Retinal pigment epithelial cell (primary cell): ENCODE results near the gene AOPEP.

Experiments used
- DNase-seq: peaks from one replicate; pipeline ENCODE4 v3.0.0-alpha.2; 2010; ENCODE audit warnings: low read depth
- H3K4me3 ChIP-seq: 2 replicates; pipeline ENCODE4 v1.5.1; 2011; ENCODE audit warnings: mild to moderate bottlenecking, low read length, control low read depth, moderate library complexity
- TF ChIP-seq, protein P1 (sequence below): conservative IDR thresholded peaks from 2 replicates; pipeline ENCODE4 v1.5.1; 2011; ENCODE audit warnings: low read depth, low read length, control low read depth, inconsistent platforms

The AOPEP gene

DNA sequence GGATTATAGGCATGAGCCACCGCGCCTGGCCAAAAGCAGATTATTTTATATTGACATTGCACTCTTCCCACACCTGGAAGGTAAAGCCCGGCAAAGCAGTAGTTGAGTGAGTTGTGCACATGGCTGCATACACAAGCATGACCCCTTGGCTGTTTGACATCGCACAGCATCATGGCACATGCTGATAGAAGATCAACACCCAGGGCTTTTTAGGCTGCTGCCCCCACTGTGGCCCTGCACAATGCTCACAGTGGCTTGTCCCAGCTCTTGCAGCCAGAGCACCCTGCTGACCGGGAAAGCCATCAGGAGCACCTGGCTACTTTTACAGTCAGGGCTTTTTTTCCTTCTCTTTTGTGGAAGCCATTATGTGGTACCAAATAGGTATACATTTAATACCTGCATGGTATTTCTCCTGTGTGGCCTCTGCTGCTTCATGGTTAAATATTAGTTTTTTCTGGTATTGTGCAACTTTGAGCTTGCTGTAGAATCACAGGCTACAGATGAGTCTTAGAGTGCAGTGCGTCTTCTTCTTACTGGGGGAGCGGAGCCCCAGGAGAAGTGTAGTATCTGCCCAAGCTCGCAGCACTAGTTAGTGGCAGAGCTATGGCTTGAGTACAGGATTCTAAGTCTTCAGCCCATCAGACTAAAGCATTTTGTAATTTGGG lies 264.5 kb downstream of the AOPEP start:
- DNase-seq, result no peak

DNA sequence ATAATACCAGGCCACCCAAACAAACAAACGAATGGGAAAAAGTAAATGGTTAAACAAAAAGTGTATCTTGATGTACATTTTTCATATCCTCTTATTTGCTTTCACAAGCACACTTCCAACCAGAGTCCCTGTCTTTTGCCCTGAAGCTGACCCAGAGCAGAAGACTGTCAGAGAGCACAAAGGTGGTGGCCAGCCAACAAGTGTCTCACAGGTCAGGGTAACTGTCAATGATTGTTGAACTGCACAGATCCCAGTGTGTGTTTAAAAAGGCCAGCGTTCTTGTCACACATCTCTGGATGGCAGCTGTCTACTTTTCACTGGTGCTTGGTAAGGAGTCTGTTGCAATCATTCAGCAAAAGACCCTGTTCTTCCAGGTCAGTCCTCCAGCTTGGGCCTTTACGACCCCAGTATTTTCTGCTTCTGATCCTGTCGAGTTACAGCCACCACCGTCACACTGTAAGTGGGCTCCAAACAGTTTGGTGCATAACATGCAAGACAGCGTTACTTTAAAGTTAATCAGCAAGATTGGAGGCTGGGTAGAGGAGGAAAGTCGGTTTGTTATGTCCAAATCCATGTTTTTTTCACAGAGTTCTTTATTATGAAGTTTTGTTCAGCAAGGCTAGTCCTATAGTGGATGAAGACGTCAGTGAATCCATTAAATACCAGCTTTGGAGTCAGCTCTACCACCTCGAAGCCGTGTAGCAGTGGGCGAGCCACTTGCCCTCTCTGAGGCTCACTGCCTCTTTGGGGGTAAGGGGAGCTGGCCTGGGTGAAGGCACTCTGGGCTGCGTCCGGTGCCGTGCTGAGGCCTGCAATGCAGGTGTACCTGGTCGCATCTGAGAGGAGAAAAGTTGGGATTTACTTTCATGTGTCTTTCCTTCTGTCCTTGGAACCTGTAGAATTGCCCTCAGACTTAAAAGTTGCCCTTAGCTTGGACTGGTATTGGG lies 265.7 kb downstream of the AOPEP start:
- no peak for DNase-seq
- TF ChIP-seq, protein P1, sequence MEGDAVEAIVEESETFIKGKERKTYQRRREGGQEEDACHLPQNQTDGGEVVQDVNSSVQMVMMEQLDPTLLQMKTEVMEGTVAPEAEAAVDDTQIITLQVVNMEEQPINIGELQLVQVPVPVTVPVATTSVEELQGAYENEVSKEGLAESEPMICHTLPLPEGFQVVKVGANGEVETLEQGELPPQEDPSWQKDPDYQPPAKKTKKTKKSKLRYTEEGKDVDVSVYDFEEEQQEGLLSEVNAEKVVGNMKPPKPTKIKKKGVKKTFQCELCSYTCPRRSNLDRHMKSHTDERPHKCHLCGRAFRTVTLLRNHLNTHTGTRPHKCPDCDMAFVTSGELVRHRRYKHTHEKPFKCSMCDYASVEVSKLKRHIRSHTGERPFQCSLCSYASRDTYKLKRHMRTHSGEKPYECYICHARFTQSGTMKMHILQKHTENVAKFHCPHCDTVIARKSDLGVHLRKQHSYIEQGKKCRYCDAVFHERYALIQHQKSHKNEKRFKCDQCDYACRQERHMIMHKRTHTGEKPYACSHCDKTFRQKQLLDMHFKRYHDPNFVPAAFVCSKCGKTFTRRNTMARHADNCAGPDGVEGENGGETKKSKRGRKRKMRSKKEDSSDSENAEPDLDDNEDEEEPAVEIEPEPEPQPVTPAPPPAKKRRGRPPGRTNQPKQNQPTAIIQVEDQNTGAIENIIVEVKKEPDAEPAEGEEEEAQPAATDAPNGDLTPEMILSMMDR, result no peak
- H3K4me3 ChIP-seq, result no peak overlapping the region

More for the DNA sequence above, 264.5 kb downstream of the AOPEP start:
- TF ChIP-seq, protein P1, result no peak
- no peak overlapping the region for H3K4me3 ChIP-seq

DNA sequence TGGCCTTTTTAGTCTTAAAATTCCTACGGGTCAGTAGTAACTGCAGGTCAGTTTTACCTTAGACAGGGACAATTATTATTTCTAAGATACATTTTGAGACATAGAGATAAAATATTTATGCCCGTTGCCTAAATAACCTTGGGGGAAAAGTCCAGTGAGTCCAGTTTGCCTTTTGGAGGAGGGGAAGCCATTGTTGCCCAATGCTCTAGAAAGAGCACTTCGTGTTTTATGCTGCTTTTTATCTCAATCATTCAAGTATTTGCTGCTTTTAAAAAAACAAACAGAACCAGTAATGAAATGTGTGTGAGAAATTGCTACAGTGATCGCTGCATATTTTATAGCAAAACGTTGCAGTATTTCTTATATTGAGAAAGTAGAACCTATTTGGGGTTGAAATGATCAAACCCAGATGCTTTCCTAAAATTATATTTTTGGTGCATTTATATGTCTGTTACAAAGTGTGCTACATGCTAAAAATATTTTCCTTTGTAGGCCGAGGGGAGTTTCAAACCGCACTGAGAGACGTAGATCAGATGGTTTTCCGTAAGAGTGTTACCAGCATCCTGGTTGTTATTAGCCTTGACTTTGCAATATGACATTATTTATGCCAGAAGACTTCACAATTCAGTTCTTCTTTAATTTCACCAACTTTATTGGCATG lies 266.8 kb downstream of the AOPEP start:
- TF ChIP-seq, protein P1, result no peak

DNA sequence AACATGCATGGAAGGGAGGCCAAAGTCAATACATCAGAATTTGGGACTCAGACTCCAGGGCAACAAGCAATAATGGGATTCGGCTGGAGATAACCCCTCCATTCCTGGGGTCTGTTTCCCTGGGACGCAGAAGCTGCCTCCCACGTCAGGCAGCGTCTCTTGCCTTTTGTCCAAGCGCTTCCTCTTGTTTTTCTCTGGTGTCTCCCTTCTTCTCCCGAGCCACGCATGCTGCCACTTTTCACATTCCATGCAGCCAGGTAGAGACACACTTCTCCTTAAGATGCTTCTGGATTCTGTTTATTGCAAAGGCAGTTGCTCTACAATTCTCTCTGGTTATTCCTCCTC lies 267.3 kb downstream of the AOPEP start:
- TF ChIP-seq, protein P1, result no peak
- no peak for DNase-seq
- H3K4me3 ChIP-seq, result no peak overlapping the region

More for the DNA sequence above, 266.8 kb downstream of the AOPEP start:
- DNase-seq, result no peak
- no peak overlapping the region for H3K4me3 ChIP-seq

DNA sequence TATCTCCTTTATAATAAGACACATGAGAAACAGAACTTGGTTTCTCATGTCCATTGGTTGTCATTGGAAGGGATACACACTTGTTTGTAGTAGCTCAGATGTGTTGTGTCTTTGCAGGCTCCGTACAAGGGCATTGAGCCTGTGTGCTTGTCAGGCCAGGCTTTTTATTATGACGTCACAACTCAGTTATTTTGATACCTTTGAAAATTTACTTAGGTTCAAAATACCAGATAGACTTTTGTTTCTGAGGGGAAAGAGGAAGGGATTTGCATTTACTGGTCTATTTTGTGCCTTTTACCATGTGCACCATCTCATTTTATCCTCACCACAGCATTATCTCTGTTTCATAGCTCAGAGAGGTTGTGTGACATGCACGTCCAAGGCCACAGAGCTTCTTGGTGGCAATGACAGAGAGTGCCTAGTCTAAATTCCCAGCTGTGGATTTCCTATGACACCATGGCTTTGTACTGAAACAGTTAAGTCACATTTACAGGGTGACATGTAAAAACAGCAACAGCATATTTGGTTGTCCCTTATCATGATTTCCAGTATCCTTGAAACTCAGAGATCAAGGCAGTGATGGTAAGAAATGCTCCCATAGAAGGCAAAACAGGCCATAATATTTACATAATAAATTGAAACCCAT lies 268.7 kb downstream of the AOPEP start:
- no peak for DNase-seq
- TF ChIP-seq, protein P1, result no peak
- no peak overlapping the region for H3K4me3 ChIP-seq

DNA sequence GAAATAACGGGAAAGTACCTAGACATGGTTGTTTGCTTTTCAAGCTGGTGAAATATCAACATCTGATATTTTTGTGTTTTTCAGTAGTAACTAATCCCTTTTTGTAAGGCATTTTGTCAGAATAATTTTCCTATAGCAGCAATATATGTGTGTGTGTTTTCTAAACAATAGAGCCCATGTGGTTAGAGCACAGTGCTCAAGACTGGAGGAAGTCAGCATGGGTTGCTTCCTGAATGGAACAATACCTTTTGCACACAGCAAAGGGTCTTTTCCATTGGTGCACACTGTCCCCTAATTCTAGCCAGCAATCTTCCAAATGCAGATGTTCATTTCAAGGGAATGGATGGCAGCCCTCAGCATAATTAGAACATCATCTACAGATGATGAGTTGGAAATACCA lies 270.1 kb downstream of the AOPEP start:
- no peak for DNase-seq
- no peak overlapping the region for H3K4me3 ChIP-seq
- TF ChIP-seq, protein P1, result no peak
